ENCODE data around the gene KCNJ1.

The KCNJ1 gene

GRCh38 chr11:128813729-128814128 is 53.4 kb downstream of the KCNJ1 start:
- ChIA-PET CTCF (no interaction called here), POLR2A (no interaction called here)
- DNase-seq (ENCODE audit: extremely low spot score): no peak
- TF ChIP-seq CTCF (IDR thresholded peaks at IDR 0.05; ENCODE audit: control extremely low read depth, extremely low read depth, low read depth, missing control alignments): no peak

- CTCF ChIA-PET: interaction anchor here (1.0 to 3.9 kb wide), 7 partner anchors 8 to 180 kb away, joined by 3 to 25 read pairs (median 3); no protein-coding TSS in a partner anchor
- POLR2A ChIA-PET: no interaction called here
- TF ChIP-seq CTCF (IDR thresholded peaks at IDR 0.05; ENCODE audit: control extremely low read depth, extremely low read depth, low read depth, missing control alignments): no peak
- DNase-seq (ENCODE audit: extremely low spot score): no peak
Observed at GRCh38 chr11:128810784-128811514, 56.1 kb downstream of the KCNJ1 start.

- ChIA-PET CTCF (interaction anchor here (1.2 to 3.9 kb wide), 5 partner anchors 11 to 179 kb away, joined by 3 to 25 read pairs (median 3); no protein-coding TSS in a partner anchor), POLR2A (no interaction called here)
- no peak for DNase-seq (ENCODE audit: extremely low spot score)
- TF ChIP-seq CTCF (IDR thresholded peaks at IDR 0.05; ENCODE audit: control extremely low read depth, extremely low read depth, low read depth, missing control alignments): no peak
Observed at GRCh38 chr11:128809128-128809527, 58.0 kb downstream of the KCNJ1 start.

- CTCF ChIA-PET: interaction anchor here (1.1 to 1.8 kb wide), 3 partner anchors 9 to 23 kb away, joined by 3 read pairs; no protein-coding TSS in a partner anchor
- POLR2A ChIA-PET: no interaction called here
- DNase-seq (ENCODE audit: extremely low spot score): no peak
- no peak for TF ChIP-seq CTCF (IDR thresholded peaks at IDR 0.05; ENCODE audit: control extremely low read depth, extremely low read depth, low read depth, missing control alignments)
Observed at GRCh38 chr11:128807909-128808308, 59.2 kb downstream of the KCNJ1 start.

- TF ChIP-seq CTCF (IDR thresholded peaks at IDR 0.05; ENCODE audit: control extremely low read depth, extremely low read depth, low read depth, missing control alignments): no peak
- POLR2A ChIA-PET: no interaction called here
- CTCF ChIA-PET: no interaction called here
- no peak for DNase-seq (ENCODE audit: extremely low spot score)
Observed at GRCh38 chr11:128806506-128807261, 60.4 kb downstream of the KCNJ1 start.

GRCh38 chr11:128804481-128804880 is 62.6 kb downstream of the KCNJ1 start:
- no peak for DNase-seq (ENCODE audit: extremely low spot score)
- TF ChIP-seq CTCF (IDR thresholded peaks at IDR 0.05; ENCODE audit: control extremely low read depth, extremely low read depth, low read depth, missing control alignments): no peak
- ChIA-PET POLR2A (no interaction called here), CTCF (interaction anchor here (1.2 kb wide), 2 partner anchors 28 to 514 kb away, joined by 3 to 4 read pairs; no protein-coding TSS in a partner anchor)
